GM21619 (cell line): ENCODE data around the gene TEF.
"Not testable (repeated sequence)": the region's sequence is repeated elsewhere in the genome, so short reads cannot be mapped to it uniquely, and the experiment has no call there.

Experiments used
- ATAC-seq: cut with Tn5 transposase; IDR thresholded peaks from one replicate; pipeline ENCODE4 v1.9.1; 2021; ENCODE audit not compliant: unreplicated experiment

The TEF gene

DNA sequence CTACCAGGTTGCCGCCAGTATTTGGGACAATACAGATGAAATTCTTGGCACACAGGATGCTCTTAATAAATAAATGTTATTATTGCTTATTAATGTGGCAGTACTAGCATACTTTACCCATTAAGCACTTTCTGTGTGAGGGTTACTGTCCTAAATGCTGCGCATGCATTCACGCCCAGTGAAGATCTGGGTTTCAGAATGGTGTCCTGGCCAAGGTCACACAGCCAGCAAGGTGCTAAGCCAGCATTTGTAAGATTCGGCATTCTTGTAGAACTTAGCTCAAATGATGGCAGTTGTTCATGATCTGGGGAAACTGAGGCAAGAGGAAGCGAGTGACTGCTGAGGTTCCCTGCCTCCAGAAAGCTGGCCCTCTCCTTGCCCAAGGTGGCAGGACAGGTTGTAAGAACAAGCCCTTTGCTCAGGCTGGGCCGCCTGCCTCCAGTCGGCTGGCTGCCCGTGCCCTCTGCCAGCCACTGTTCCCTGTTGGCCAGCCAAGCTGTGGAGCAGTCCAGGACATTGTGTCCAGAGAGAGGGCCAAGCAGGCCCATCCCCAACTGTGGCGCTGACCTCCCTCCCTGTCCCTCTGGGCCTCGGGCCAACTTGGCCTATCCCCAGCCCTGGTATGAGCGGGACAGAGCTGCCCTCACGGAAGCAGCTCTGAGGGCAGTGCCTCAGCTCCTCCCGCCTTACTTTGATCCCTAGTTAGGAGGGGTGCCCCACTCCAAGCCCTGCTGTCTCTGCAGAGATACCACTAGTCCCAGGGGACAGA lies 36.1 kb downstream of the TEF start:
- ATAC-seq: no peak

DNA sequence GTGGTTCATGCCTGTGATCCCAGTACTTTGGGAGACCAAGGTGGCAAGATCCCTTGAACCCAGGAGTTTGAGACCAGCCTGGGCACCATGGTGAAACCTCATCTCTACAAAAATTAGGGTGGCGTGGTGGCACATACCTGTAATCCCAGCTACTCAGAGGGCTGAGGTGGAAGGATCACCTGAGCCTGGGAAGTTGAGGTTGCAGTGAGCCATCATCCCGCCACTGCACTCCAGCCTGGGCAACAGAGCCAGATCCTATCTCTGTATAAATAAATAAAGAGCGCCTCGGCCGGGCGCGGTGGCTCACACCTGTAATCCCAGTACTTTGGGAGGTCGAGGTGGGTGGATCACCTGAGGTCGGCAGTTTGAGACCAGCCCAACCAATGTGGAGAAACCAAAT lies 37.0 kb downstream of the TEF start:
- ATAC-seq: no peak

DNA sequence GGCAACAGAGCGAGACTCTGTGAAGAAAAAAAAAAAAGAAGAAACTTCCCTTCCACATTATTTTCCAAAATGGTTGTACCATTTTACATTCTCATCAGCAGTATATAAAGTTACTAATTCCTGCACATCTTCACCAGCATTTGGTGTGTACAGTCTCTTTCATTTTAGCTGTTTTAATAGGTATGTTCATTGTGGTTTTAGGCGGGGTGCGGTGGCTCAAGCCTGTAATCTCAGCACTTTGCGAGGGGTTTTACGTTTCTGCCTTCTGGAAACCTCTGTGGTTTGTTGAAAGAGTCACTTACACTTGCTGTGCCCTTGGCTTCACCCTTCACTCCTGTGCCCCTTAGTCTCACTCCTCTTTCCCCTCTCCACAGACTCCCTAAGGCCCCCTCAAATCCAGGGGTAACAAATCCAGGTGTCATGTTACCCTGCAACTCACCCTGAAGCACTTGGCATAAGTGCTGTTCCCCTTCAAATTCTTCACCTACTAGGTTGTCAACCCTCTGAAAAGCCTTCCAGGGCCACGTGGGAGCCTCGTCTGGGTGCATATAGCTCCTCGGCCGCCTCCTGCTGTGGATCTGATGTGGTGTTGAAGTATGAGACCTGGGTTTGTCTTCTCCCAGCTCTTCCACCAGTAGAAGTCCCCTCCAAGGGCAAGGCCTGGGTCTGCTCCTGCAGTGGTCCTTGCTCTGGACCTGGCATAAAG lies 44.1 kb downstream of the TEF start:
- ATAC-seq: no peak

DNA sequence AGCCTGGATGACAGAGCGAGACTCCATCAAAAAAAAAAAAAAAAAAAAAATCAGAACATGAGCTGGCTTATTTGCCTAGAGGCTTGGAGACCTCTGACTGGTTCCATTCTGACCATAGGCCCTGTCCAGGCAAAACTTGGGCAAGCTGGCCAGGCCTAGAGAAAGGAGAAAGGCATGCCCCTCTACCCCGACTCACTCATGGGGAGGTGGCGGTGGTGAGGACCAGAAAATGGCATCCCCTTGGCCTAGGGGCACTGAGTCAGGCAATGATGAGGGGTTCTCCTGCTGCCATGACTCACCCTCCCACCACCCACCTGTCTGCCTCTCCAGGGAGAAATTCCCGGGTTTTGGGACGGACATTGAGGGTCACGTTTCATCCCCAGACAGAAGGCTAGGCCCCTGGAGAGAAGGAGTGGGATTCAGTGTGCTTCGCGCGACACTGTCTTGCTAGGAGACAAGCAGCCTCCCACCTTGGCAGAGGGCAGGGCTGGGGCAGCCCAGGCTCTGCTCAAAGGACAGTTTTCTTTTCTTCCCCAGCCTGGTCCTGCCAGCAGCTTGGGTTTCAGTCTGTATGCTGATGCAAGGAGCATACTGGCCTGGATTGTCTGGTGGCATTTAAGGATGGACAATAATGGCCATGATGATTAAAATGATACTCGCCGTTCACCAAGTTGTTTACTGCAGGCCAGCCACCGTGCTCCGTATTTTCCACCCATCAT lies 47.6 kb downstream of the TEF start:
- no peak for ATAC-seq

DNA sequence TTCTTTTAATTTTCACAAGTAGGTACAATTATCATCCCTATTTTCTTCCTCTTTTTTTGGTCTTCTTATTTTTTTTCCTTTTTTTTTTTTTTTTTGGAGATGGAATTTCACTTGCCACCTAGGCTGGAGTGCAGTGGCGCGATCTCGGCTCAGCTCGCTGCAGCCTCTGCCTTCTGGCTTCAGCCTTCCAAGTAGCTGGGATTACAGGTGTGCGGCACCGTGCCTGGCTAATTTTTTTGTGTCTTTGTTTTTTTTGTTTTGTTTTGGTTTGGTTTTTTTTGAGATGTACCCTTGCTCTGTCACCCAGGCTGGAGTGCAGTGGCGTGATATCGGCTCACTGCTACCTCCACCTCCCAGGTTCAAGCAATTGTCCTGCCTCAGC lies 48.2 kb downstream of the TEF start:
- no peak for ATAC-seq

DNA sequence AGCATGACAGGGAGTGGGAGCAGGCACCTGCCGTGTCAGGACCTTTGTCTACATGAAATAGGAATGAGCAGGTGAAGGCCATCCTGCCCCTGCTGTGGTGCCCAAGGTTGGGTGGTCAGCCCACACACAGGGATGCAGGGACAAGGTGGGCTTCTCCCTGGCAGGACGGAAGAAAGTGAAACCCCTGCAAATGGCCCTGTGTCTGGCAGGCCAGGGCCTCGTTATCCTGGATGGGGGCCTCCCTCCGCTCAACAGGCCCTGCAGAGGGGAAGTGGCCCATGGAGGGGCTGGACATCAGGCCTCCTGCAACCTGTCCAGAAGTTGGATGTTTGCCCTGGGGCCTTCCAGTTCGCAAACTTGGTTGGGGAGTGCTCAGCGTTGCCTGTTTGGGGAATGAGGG lies 49.9 kb downstream of the TEF start:
- ATAC-seq: no peak

DNA sequence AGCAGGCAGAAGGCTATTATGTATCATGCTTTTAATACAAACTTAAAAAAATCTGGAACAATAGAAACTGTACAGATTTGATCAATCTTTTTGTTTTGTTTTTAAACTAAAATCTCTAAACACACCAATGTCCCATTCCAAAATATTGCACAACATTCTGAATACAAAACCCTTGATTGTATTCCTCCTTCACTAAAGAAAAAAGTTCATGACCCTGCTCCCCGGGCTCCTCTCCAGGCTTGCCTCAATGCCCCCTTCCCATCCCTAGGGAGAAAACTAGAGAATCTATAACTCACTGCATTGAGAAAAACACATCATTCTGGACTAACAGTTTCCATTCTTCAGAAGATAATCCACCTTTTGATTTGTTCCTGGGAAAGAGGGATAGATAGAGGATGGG lies 51.7 kb downstream of the TEF start:
- not testable (repeated sequence) for ATAC-seq

DNA sequence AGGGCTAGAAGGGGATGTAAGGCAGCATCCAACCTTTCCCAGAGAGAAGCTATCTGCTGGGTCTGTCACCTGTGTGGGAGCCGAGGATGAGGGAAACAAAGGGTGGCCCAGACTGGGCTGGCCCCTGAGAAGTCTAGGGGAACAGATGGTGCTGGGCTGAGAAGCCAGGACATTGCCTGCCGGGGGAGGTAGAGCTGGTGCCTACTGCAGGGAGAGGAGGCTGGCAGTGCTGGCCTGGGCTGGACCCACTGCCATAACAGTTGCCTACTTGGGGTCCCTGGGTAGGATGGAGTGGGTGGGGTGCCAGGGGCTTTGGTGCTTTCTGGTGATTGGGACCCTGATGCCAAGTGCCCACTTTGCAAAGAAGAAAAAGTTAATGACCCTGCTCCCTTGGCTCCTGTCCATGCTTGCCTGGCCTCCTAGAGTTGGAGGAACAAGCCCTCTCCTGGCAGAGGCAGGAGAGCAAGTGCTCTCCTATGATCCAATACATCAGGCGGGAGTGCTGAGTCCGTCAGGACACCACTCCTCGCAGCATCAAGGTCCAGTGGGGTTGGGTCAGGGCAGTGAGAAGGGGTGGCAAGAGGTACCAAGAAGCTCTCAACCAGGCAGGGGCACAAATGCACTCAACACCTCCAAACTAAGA lies 52.7 kb downstream of the TEF start:
- not testable (repeated sequence) for ATAC-seq

DNA sequence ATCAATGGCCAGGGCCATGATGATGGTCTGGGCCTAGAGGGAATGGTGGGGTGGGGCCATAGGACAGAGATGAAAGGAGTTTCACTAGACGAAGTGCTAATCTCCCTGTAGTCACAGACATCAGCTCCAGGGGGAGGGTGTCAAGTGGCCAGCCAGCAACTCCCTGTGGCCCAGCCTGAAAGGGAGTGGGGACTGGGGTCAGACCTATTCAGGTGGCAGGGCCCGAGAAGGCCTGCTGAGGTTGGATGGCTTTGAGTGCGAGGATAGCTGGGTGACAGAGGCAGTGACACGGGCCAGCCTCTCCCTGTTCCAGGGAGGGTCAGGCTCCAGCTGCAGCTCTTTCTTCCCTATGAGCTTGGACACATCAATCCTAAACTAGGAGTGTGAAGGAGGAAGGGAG lies 53.8 kb downstream of the TEF start:
- ATAC-seq: no peak

DNA sequence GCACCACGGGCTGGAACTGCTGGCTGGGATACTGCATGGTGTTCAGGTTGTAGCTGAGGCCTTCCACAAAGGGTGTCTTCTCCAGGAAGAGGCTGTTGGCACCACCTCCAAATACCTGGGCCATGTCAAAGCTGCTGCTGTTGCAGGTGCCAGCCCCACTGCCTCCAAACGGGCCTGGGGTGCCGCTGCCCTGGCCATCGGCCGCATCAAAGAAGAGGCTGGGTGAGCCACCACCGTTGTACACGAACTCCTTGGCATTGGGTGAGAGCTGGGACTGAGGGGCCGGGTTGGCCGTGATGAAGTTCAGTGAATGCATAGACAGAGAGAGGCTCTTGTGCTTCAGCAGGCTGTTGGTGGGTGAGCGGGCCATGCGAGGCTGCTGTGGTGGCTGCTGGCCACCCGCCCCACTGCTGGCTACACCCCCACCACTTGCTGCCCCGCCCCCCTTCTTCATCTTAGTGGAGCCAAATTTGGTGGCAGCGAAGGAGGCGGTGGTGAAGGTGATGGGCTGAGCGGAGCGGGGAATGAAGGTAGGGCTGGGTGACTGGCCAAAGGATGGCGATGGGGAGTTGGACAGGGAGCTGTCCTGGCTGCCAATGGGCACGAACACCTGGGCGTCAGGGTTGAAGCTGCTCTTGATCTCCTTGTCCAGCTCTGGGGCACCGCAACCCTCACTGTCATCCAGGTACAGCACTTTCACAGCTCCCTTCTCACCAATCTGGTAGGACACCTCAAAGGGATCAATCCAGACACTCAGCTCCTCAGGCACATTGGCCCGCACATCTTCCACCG lies 54.8 kb downstream of the TEF start:
- no peak for ATAC-seq

DNA sequence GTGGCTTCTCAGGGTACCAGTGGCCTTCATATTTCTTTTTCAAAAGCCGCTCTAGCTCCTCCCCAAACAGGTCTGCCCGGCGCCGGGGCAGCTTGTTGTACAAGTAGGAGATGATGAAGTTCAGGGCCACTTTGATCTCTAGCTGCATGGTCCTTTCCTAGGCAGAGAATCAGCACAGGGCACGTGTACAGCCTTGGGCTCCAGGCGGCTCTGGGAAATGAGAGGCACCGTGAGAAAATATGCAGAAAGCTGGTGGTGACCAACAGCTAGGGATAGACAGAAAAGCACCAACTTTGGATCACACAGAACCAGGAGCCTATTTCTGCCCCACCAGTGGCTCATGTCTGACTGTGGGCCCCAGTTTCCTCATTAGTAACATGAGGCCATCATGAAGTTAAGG lies 55.5 kb downstream of the TEF start:
- no peak for ATAC-seq

DNA sequence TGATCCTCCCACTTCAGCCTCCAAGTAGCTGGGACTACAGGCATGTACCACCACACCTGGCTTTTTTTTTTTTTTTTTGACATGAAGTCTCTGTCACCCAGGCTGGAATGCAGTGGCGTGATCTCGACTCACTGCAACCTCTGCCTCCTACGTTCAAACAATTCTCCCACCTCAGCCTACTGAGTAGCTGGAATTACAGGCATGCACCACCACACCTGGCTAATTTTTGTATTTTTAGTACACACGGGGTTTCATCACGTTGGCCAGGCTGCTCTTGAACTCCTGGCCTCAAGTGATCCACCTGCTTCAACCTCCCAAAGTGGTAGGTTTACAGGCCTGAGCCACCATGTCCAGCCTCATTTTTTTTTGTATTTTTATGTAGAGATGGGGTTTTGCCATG lies 58.8 kb downstream of the TEF start:
- ATAC-seq: not testable (repeated sequence)

DNA sequence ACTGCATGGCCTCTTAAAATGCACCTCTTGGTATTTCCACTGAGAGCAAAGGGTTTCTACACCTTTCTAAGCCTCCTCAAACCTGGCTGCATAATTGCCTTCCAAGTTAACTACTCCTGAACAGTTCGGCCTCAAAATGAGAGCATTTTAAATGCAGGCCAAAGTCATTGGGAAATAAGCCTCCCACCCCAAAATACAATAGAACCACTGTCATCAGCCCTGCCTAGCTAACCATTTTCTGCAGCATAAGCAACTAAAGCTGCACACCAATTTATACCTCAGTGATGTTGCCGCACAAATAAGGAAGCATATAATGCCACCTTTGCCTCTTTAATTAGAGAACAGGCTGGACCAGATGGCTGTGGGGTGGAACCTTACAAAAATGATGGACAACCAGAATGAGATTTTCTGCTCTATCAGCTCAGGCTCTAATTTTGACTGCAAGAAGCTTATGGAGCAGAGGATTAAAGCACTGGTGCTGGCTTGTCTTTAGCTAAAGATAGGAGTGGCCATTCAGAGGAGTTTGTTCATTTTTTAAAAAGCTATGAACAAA lies 60.6 kb downstream of the TEF start:
- ATAC-seq: no peak

DNA sequence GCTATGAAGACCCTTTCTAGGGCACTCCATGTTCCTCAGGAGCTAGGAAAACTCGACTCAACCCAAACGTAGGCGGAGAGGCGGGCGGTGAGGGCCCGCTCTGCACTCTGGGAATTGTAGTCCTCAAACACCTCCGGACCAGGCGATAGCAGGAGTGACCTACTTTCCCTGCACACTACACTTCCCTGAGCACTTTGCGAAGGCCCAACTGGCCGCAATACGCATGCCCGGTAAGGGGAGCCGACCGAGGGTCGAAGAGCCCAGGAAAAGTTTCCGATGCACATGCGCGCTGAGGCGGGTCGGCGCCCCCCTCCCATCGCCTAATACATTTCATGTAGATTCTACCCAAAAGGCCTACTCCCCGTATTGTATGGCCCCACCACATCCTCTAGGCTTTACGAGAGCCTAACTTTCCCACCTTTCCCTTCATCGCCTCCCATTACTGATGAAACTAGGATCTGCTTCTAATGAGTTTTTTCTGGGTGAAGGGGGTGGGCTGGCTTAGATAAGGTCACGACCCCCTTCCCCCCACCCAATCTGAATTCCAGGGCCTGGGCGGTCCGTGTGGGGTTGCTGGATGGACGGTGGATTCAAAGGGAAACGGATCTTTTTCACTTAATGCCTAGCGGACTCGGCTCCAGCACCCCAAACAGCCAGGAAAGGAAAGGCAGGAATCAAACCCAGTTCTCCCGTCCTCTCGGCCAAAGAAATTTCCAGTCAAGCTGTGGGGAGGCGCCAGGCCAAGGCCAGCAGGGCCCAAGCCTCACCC lies 62.8 kb downstream of the TEF start:
- ATAC-seq: peak; percentile 45

DNA sequence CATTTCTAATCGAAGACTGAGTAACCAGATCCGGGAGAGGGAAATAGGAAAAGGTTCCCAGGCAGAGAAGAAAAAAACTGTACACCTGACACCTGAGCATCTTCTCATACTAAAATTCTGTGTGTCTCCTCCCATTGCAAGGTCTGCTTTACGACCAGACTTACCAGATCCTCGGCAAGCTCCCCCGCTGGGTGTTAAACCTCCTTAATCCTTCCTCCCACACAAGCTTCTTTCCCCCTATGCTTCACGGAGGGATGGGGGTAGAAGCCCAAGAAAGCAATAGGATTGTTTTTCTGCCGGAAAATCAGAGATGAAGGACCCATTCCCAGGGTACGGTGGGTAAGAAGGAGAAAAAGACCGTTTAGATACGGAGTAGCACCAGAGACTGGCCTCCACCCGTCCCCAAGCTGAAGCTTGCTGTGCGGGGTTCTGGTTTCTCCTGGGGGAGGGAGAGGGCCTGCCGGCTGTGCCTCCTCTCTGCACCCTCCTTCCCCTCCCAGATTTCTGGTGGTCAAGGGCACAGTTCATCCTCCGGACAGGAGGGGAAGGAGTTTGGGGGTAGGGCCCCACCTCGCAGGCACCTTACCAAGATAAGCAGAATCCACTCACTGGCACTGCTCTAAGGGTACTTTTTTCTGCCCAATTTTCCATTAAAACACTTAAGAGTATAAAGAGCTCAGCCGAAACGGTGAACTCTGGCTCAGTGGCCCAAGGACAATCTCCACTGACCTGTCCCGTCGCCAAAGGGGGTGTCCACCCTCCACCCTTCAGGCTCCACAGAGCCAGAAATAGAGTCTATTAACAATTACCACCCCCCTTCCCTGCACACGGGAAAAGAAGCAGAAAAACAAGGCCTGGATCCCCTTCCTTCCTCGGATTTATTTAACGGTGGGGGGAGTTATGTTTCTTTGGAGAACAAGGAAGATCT lies 63.7 kb downstream of the TEF start:
- no peak for ATAC-seq

DNA sequence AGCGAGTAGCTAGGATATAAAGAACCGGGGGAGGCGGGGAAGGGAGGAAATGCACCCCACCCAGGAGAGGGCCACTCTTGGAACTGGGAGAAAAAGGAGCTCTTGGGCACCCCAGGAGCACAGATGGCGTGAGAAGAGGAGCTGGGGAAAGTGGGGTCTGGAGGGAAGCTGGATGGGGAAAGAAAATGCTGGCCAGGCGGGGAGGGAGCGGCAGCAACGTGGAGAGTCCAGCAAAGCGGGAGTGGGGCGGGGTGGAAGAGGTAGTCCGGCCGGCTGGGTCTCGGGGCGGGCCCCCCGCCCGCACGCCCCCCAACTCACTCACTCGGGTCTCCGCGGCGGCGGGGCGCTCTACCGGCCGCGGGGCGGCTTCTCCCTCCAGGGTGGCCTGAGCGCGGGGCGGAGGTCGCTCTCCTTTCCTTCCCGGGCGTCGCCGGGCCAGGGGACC lies 64.3 kb downstream of the TEF start:
- no peak for ATAC-seq

DNA sequence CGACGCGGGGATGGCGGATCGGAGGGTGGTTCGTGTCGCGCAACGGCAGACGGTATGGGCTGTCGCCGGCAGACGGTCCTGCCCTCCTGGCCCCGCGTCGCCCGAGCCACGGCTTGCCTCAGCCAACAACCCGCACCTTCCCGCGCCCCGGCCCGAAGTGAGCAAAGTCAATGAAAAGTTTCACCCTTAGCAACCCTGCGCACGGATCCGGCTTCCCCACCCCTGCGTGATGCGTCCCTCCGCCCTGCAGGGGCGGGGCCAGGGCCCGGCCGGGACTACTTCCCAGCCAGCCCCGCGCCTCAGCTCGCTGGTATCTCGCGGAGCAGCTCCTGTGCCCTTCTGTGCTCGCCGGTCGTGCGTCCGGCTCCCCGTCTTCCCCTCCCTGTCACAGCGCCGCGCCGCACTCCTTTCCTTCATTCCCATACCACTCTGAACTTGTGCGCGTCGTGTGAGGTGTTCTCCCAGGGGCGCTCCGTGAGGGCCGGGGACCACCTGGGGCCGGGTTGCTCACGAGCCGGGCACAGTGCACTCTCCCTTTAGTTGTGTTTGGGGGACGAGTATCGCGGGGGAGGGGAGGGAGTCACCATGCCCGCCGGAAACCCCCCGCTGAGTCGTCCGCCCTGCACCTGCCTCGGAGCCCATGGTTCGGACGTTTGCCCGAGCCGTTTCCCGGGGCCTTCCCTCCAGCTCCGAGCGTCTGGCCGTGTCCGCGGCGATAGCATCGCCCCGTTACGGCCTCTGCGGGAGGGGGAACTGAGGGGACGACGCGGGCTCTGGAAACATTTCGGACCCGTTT lies 65.1 kb downstream of the TEF start, which contains the start of gene TOB2:
Gene TOB2 (minus strand): TSS at position 163 of the 796 bp plus-strand sequence. CDS start 9,456 bp downstream, outside the sequence.
- ATAC-seq: peak; percentile 32
